UCSD-AML1 (cell line): ENCODE data around the gene GSE1.
"Not testable (repeated sequence)": the region's sequence is repeated elsewhere in the genome, so short reads cannot be mapped to it uniquely, and the experiment has no call there.

Experiments
- DNase-seq: peaks from one replicate; lab custom pipeline; 2025; ENCODE audit not compliant: unreplicated experiment; lab: John Stamatoyannopoulos, UW

GSE1 gene

GRCh38 chr16:85589688-85590505 lies 23.2 kb upstream of the GSE1 start:
- DNase-seq: no peak

GRCh38 chr16:85590506-85590832 lies 22.7 kb upstream of the GSE1 start:
- no peak for DNase-seq

DNA sequence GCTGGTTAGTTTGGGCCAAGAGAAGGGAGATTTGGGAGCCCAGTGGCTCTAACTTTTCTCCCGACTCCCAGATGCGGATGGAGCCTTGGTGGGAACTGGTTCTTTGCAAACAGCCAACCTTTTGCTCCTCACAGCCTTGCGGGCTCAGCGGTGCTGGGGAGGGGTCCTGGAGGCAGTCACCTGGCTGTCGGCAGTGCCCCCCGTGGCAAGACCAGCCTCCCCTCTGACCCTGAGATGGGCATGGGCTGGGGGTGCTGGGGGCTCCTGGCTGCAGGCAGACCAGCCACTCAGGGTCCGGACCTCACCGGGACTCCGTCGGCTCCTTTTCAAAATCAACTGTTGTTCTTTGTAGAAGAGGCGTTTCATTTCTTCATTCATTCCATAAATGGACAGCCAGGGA lies 21.7 kb upstream of the GSE1 start:
- no peak for DNase-seq

DNA sequence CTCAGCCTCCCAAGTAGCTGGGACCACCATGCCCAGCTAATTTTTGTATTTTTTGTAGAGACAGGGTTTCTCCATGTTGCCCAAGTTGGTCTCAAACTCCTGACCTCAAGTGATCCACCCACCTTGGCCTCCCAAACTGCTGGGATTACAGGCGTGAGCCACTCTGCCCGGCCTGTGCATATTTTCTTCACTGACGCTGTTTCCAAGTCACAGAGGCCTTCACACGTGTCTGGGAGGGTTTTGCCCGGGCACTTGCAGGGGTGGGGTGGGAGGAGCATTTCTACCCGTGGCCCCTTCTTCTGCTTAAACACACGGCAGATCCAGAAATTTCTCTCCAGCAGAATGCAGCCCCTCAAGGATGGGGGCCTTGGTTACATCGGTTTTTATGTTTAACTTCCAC lies 20.8 kb upstream of the GSE1 start:
- not testable (repeated sequence) for DNase-seq

DNA sequence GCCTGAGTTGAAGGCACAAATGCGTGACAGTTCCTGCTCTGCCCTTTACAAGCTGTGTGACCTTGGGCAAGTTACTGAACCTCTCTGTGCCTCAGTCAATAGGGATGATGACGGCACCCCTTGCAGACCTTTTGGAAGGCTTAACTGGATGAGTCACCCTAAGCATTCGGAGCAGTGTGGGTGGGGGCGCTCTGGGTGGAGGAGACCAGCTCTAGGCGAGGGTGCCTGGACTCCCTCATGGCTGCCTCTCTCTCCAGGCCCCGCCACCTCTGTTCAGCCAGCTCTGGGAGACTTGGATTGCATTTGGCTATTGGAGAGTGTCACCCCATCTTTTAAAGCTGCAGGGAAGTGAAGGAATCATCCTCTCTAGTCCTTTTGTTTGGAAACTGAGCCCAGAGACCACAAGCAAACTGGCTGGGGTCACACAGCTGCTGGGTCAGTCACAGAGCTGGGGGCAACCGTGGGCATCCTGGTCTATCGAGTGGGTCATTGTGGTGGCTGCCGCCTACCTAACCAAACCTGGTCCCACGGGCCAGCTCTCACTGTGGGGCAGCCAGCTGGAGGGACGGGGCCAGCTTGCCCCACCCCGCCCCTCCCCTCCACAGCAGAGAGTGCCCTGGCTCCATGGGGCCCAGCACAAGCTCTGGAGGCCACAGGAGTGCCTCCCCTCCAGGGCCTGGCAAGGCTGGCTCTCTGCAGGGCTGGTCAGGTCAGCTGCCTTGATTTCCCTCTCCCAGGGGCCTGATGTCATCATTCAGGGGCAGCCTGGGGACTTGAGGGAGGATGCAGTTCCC lies 20.2 kb upstream of the GSE1 start:
- no peak for DNase-seq

DNA sequence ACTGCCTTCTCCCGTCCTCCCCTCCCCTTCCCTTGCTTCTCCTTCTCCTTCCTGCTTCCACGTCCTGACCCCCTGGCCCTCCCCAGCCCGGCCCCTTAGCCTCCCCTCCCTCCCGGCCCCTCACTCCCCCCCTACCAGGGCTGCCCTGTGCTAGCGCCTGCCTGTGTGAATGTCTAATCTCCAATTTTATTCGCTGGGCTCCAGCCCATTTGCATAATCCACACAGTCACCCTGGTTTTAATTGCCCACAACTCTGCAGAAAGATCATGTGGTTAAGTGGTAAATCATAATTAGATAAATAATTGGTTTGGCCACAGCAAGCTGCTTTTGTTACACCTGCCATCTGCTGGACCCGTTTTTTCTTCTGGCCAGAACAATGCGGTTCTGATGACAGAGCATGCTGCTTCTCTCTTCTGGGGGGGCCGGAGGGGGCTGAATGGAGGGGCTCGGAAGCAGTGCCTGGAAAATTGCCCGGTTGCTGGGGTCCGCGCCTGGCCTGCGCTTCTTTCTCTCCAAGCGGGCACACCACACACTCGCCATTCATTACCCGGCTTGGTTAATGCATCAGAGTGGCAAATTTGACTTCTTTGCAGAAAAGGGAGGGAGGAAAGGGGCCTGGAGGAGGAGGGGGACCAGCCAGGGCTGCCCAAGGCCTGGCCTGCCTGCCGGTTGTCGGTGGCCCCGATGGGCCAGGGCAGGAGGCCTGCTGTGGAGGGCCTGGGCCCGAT lies 19.5 kb upstream of the GSE1 start:
- DNase-seq: no peak

GRCh38 chr16:85594273-85594977 lies 18.7 kb upstream of the GSE1 start:
- no peak for DNase-seq

DNA sequence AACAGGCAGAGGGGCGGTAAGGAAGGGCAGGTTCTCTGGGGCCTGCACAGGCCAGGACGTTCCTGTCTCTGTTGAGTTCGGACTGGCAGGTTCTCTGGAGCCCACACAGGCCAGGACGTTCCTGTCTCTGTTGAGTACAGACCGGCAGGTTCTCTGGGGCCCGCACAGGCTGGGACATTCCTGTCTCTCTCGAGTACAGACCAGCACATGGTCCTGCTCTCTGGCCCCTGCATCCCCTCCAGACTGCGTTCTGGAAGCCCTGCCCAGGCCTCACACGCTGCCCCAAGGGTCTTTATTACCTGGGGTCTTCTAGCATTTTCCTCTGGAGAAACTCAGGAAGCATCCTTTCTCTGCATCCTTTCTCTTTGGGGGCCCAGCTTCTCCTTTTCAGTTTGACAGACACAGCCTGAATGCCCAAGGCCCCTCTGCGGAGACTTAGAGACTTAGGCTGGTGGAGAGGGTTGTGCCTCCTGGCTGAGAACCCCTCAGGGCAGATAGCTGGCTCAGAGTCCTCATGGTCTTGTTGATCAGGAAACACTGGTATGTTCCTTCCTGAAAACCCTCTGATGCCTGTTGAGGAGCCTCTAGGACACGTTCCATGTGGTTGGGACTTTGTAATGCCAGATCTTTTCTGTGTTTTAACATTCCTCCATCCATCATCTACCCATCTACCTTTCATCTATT lies 18.0 kb upstream of the GSE1 start:
- DNase-seq: no peak

DNA sequence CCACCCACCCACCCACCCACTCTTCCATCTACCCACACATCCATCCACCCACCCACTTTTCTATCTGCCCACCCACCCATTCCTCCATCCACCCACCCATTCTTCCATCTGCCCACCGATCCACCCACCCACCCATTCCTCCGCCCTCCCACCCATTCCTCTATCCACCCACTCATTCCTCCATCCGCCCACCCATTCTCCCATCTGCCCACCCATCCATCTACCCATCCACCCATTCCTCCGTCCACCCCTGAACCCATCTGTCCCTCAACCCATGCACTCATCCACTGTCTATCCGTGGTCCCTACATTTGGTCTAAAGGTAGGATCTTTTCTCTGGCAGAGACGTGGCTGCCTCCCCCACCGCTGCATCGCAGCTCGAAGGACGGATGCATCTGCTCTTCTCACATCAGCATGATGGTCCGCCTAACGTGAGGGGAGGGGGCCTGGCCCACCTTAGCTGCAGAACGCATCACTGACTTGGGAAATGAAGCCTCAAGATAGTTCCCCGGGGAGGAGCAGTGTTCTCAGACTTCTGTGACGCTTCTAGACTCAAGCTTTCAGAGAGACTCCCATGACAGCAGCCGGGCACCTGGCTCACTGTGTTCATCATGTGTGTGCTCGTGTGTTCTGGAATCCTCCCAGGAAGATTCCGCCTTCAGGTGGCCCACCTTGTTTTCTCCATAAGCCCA lies 17.2 kb upstream of the GSE1 start:
- no peak for DNase-seq

- DNase-seq: no peak
Measured at GRCh38 chr16:85598141-85598540, 15.0 kb upstream of the GSE1 start.

GRCh38 chr16:85600078-85600477 lies 13.0 kb upstream of the GSE1 start:
- no peak for DNase-seq

- no peak for DNase-seq
Measured at GRCh38 chr16:85600530-85601271, 12.4 kb upstream of the GSE1 start.

DNA sequence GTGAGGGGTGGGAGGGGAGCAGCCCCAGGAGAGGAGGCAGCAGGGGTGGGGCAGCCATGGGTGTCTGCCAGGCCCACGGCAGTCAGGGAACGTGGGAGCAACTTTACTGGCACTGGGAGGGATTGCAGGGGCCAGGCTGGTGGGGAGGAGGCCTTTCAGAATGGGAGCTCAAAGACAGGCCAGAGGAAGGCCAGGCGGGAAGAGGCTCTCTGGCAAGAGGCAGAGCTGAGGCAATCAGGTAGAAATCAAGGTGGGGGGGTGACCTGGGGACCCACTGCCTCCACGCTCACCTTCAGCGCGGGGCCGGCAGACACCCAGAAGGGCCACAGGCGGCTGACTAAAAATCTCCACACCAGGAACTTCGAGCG lies 11.9 kb upstream of the GSE1 start:
- no peak for DNase-seq

DNA sequence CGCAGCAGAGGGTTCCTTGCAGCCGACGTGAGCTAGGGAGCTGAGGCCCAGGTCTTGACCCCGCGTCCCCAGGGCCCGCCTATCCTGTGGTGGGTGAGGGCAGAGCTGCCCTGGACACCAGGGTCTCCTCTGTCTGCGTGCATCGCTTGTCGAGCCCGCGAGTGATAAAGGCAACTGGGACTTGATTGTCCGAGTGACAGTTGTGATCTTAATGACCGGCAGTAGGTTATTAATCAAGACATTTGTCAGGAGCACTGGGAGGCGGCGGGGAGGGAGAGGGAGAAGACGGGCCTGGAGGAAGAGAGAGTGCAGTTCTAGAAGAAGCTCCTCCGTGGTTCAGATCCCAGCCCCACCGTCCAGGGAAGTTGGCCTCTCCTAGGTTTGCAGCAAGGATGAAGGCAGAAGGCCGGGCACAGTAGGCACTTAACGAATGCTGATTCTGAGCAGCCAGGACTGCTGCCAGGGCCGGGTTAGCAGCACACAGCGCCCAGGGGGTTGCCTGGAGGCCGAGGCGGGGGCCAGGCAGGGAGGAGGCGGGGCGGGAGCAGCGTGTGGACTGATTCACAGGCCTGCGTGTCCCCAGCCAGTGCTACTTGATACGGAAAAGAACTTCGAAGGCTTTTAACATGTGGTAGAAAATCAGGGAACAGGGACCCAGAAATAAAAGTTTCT lies 11.3 kb upstream of the GSE1 start:
- DNase-seq: no peak

DNA sequence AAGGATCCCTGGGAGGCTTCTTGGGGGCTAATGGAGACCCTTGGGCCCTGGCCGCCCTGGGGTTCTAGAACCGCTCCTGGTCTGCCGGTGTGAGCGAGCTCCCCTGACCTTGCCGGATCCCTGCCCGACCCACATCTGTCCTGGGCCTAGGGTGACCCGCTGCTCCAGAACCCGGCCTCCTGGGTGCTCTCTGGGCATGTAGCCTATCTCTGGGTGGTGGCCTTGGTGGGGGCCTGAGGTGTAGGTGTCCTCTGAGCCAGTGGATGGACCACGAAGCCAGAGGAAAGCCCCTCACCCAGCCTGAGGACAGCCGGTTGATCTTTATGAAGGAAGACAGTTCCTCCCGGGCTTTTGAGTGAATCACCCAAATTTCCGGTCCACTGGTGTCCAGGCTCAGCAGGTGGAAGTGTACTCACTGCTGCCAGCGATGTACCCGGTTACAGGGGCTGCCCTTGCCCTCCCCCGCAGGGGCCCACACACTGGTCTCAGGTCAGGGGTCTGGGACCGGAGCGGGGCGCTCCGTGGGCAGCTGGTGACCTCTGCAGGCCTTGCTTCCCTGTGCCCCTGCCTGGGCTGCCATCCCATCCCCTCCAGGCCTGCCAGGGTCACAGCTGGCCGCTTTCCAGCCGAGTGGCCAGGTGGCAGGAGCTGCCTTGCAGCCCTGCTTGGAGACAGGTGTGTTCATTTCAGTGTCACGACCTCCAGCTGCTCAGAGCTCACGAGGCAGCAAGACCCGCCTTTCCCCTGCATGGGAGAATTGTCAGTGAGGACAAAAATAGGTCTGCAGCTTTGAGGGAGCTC lies 10.5 kb upstream of the GSE1 start:
- DNase-seq: no peak

DNA sequence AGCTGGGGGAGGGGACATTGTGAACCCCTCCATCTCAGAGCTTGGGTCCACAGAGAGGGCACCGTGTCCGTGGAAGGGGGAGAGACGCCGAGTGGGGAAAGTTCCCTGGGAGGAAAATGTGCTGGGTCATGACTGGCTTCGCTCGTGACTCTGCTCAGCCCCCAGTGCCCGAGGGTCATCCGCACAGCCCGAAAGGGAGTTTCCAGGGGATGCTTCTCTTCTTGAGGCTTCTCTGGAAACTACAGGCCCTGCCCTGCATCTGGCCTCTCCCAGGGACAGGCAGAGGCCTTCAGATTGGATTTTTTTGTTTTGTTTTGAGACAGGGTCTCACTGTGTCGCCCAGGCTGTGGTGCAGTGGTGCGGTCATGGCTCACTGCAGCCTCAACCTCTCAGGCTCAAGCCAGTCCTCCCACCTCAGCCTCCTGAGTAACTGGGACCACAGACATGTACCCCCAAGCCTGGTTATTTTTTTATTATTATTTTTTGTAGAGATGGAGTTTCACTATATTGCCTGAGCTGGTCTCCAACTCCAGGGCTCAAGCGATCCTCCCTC lies 9.8 kb upstream of the GSE1 start:
- DNase-seq: no peak

GRCh38 chr16:85604145-85604705 lies 8.9 kb upstream of the GSE1 start:
- no peak for DNase-seq
